ENCODE measurements around the gene GNGT2.

Gene GNGT2

DNA sequence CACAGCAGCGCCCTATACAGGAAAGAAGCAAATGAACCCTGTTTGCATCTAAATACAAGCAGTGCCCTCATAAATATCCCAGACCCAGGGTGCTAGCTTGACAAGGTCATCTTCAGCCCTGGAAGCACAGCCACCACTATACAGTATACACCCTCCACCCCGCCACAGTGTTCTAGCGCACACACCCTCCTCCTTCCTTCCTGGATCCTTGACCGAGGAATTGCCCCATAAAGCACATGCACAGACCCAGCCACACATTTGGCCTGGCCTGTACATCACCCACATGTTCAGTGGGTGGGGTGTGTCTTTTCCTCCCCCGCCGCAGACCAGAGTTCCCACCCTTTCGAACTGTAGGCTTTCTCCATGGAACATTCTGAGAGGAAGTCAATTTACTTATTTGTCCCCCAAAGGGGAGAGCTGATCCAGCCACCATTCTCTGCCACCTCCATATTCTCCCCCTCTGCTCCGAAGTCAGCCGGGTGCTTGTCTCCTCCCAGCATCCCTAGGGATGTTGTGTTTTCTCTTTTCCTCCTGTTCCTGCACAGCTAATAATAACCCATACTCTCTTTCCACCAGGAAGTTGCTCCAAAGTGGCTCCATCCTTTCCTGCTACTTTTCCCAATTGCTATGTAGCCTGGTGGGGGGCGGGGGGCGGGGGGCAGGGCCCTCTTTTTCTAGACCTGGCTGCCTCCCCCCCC, 6.7 kb upstream of the GNGT2 start:
- TF ChIP-seq EGR1 (IDR thresholded peaks at IDR 0.05) (no peak), USF1 (IDR thresholded peaks at IDR 0.05) (no peak)

GRCh38 chr17:49216482-49216881, 6.1 kb upstream of the GNGT2 start:
- no peak for TF ChIP-seq ZBTB7A (IDR thresholded peaks at IDR 0.05; ENCODE audit: low read depth)
- no peak for TF ChIP-seq TEAD4 (IDR thresholded peaks at IDR 0.05)
- TF ChIP-seq FOXM1 (IDR thresholded peaks at IDR 0.05; ENCODE audit: borderline replicate concordance, low read depth): no peak
- no peak for TF ChIP-seq EGR1 (IDR thresholded peaks at IDR 0.05)
- no peak for TF ChIP-seq TAF1 (IDR thresholded peaks at IDR 0.05; ENCODE audit: low read depth)
- no peak for TF ChIP-seq USF1 (IDR thresholded peaks at IDR 0.05)
- TF ChIP-seq, protein P1, sequence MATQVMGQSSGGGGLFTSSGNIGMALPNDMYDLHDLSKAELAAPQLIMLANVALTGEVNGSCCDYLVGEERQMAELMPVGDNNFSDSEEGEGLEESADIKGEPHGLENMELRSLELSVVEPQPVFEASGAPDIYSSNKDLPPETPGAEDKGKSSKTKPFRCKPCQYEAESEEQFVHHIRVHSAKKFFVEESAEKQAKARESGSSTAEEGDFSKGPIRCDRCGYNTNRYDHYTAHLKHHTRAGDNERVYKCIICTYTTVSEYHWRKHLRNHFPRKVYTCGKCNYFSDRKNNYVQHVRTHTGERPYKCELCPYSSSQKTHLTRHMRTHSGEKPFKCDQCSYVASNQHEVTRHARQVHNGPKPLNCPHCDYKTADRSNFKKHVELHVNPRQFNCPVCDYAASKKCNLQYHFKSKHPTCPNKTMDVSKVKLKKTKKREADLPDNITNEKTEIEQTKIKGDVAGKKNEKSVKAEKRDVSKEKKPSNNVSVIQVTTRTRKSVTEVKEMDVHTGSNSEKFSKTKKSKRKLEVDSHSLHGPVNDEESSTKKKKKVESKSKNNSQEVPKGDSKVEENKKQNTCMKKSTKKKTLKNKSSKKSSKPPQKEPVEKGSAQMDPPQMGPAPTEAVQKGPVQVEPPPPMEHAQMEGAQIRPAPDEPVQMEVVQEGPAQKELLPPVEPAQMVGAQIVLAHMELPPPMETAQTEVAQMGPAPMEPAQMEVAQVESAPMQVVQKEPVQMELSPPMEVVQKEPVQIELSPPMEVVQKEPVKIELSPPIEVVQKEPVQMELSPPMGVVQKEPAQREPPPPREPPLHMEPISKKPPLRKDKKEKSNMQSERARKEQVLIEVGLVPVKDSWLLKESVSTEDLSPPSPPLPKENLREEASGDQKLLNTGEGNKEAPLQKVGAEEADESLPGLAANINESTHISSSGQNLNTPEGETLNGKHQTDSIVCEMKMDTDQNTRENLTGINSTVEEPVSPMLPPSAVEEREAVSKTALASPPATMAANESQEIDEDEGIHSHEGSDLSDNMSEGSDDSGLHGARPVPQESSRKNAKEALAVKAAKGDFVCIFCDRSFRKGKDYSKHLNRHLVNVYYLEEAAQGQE (IDR thresholded peaks at IDR 0.05; ENCODE audit: low read depth): no peak
- TF ChIP-seq MAX (IDR thresholded peaks at IDR 0.05): no peak
- TF ChIP-seq YY1 (IDR thresholded peaks at IDR 0.05; ENCODE audit: low read depth): no peak

DNA sequence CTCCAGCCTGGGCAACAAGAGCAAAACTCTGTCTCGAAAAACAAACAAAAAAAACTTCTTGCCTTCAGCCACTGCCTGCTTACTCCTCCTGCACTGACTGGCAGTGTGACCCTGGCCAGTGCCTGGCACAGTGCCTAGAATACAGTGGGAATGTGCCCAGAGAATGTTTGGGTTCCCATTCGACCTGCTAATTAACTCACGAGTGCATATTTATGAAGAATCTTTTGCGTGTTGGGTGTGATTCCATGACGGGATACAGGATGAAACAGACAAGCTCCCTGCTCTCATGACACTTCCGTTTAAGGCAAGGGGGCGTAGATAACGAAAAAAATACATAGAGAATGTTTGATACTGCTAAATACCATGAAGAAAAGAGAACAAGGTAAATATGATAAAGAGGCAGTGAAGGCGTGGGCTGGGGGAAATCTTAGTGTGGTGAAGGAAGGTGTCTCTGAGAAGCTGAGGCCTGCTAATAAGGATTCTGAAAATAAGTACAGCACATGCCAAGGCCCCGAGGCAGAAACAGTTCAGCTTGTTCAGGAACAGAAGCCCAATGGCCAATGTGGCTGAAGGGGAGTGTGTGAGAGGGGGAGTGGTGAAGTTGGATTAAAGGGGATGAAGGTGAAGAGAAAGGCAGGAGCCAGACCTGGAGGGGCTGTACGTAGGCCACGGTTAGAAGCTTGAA, 4.4 kb upstream of the GNGT2 start:
- TF ChIP-seq CEBPB (IDR thresholded peaks at IDR 0.05) (no peak), TAF1 (IDR thresholded peaks at IDR 0.05; ENCODE audit: low read depth) (no peak), TCF12 (IDR thresholded peaks at IDR 0.05; ENCODE audit: low read depth) (no peak), EGR1 (IDR thresholded peaks at IDR 0.05) (no peak), USF1 (IDR thresholded peaks at IDR 0.05) (no peak), FOXM1 (IDR thresholded peaks at IDR 0.05; ENCODE audit: borderline replicate concordance, low read depth) (no peak), ZBTB7A (IDR thresholded peaks at IDR 0.05; ENCODE audit: low read depth) (no peak), EP300 (IDR thresholded peaks at IDR 0.05; ENCODE audit: borderline replicate concordance) (no peak), CREB1 (IDR thresholded peaks at IDR 0.05; ENCODE audit: low read depth) (no peak), RAD21 (IDR thresholded peaks at IDR 0.05; ENCODE audit: low read depth) (no peak), MAX (IDR thresholded peaks at IDR 0.05) (no peak), TEAD4 (IDR thresholded peaks at IDR 0.05) (no peak), NFIC (IDR thresholded peaks at IDR 0.05) (no peak), YY1 (IDR thresholded peaks at IDR 0.05; ENCODE audit: low read depth) (no peak)
- TF ChIP-seq, protein P1 (IDR thresholded peaks at IDR 0.05; ENCODE audit: low read depth): no peak

- TF ChIP-seq, protein P1 (IDR thresholded peaks at IDR 0.05; ENCODE audit: low read depth): no peak
- no peak for TF ChIP-seq YY1 (IDR thresholded peaks at IDR 0.05; ENCODE audit: low read depth)
- TF ChIP-seq MAX (IDR thresholded peaks at IDR 0.05): no peak
- TF ChIP-seq FOXM1 (IDR thresholded peaks at IDR 0.05; ENCODE audit: borderline replicate concordance, low read depth): no peak
- no peak for TF ChIP-seq EP300 (IDR thresholded peaks at IDR 0.05; ENCODE audit: borderline replicate concordance)
- no peak for TF ChIP-seq TAF1 (IDR thresholded peaks at IDR 0.05; ENCODE audit: low read depth)
- no peak for TF ChIP-seq USF1 (IDR thresholded peaks at IDR 0.05)
- no peak for TF ChIP-seq RAD21 (IDR thresholded peaks at IDR 0.05; ENCODE audit: low read depth)
- TF ChIP-seq NFIC (IDR thresholded peaks at IDR 0.05): no peak
- no peak for TF ChIP-seq ZBTB7A (IDR thresholded peaks at IDR 0.05; ENCODE audit: low read depth)
- TF ChIP-seq TEAD4 (IDR thresholded peaks at IDR 0.05): no peak
- no peak for TF ChIP-seq EGR1 (IDR thresholded peaks at IDR 0.05)
- TF ChIP-seq CREB1 (IDR thresholded peaks at IDR 0.05; ENCODE audit: low read depth): no peak
- TF ChIP-seq TCF12 (IDR thresholded peaks at IDR 0.05; ENCODE audit: low read depth): no peak
- TF ChIP-seq CEBPB (IDR thresholded peaks at IDR 0.05): no peak
Observed at GRCh38 chr17:49213847-49214246, 3.5 kb upstream of the GNGT2 start.
